Small intestine (tissue), 7 donors: Measurements from ENCODE around the gene CCT8. TPM values are rescaled to one million over a fixed set of nuclear protein-coding genes. Genes with fewer than 3 reads are reported as not detected.
A peak's percentile ranks its signal among the peaks of the same experiment; 100 is the strongest.

ENCODE experiments used
- DNase-seq, 2 donors: peaks; one replicate each; pipeline versions ENCODE4 v3.0.0 to v3.0.0-alpha.2; 2013
- FAIRE-seq: peaks from 2 replicates; lab custom pipeline; 2012; peaks lifted over from hg19 to GRCh38; lab: Jason Lieb, UNC
- H3K27ac ChIP-seq, 3 donors: one replicate each; pipeline ENCODE4 v1.5.1; 2013; ENCODE audit warnings: low read length in 2 of 3, mild to moderate bottlenecking in 2 of 3, control low read depth in 1 of 3, inconsistent platforms in 1 of 3, low read depth in 1 of 3, moderate library complexity in 1 of 3
- H3K27me3 ChIP-seq, 3 donors: one replicate each; pipeline ENCODE4 v1.6.1; 2013; ENCODE audit warnings: low read length in 3 of 3, inconsistent platforms in 1 of 3; ENCODE audit not compliant: control insufficient read depth in 3 of 3, insufficient read depth in 3 of 3
- H3K36me3 ChIP-seq, 3 donors: one replicate each; pipeline ENCODE4 v1.6.1; 2013; ENCODE audit warnings: low read length in 3 of 3, inconsistent platforms in 1 of 3, low read depth in 1 of 3, mild to moderate bottlenecking in 1 of 3, moderate library complexity in 1 of 3; ENCODE audit not compliant: control insufficient read depth in 3 of 3, insufficient read depth in 2 of 3
- H3K4me1 ChIP-seq, 3 donors: one replicate each; pipeline ENCODE4 v1.6.1; 2013; ENCODE audit warnings: low read length in 2 of 3, inconsistent platforms in 1 of 3, low read depth in 1 of 3, mild to moderate bottlenecking in 1 of 3, moderate library complexity in 1 of 3; ENCODE audit not compliant: control insufficient read depth in 3 of 3, insufficient read depth in 2 of 3
- H3K4me3 ChIP-seq, 3 donors: one replicate each; pipeline ENCODE4 v1.5.1; 2013; ENCODE audit warnings: low read length in 3 of 3, control low read depth in 1 of 3, inconsistent platforms in 1 of 3, low read depth in 1 of 3, mild to moderate bottlenecking in 1 of 3, moderate library complexity in 1 of 3
- H3K9me3 ChIP-seq, 2 donors: one replicate each; pipeline ENCODE4 v1.6.1; 2013; ENCODE audit warnings: low read depth in 1 of 2, low read length in 1 of 2; ENCODE audit not compliant: control insufficient read depth in 2 of 2, insufficient read depth in 1 of 2
- WGBS, 3 donors: extraction: QIAGEN DNeasy Blood & Tissue Kit; methylation state at CpG; one replicate each; pipeline ENCODE4 v1.1.7; 2013; 5-methylcytosine and 5-hydroxymethylcytosine counted together
- polyA plus RNA-seq, 4 donors: library from polyadenylated mRNA; stranded (reverse) in 3 of 4; unstranded in 1 of 4; fragments of 200-250 nt in 3 of 4; fragments of 120-200 nt in 1 of 4; gene quantifications; one replicate each; pipeline versions ENCODE4 v1.2.1 to v1.2.3, GENCODE V29; 2013
- donor health status: healthy with polysubstance abuse.
- donor health status: control.
- donor health status: control.
- donor health status: Bipolar disorder and iron deficiency.
- donor health status: healthy.

Gene CCT8
- polyA plus RNA-seq, 4 donors: 89.2 to 221 (median 118) TPM

- no peak for FAIRE-seq
- no peak overlapping the region for H3K4me3 ChIP-seq
- DNase-seq: no peak
These were observed 2.4 kb upstream of the CCT8 start for GRCh38 chr21:29075706-29076466.

DNA sequence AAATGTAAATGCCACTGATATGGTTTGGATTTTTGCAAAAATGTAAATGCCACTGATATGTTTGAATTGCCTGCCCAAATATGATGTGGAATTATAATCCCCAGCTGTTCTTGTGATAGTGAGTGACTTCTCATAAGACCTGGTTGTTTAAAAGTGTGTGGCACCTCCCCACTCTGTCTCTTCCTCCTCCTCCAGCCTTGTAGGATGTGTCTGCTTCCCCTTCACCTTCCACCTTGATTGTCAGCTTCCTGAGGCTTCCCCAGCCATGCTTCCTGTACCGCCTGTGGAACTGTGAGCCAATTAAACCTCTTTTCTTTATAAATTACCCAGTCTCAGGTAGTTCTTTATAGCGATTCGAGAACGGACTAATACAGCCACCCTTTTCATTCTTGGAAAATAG is 1.3 kb upstream of the CCT8 start:
- Histone ChIP-seq H3K4me1 (peaks cover 6 to 15% (median 14%) of the 10 kb centered on the region in 3 donors), H3K4me3 (no peak overlapping the region), H3K9me3 (peaks cover 0 to 6% of the 10 kb centered on the region in 2 donors), H3K27ac (no peak overlapping the region), H3K27me3 (no peaks in the 10 kb centered on the region), H3K36me3 (peaks cover 0 to 3% (median 0%) of the 10 kb centered on the region in 3 donors)
- no peak for DNase-seq
- FAIRE-seq: no peak
- 92 to 97% (median 95%) methylated on average over 4 of the region's 4 CpGs for WGBS, 3 donors

More at GRCh38 chr21:29075706-29076466, 2.4 kb upstream of the CCT8 start:
- peaks cover 0 to 6% of the 10 kb centered on the region in 2 donors for H3K9me3 ChIP-seq
- H3K27me3 ChIP-seq: no peaks in the 10 kb centered on the region
- H3K4me1 ChIP-seq: peaks cover 6 to 14% (median 14%) of the 10 kb centered on the region in 3 donors
- peaks cover 0 to 3% (median 0%) of the 10 kb centered on the region in 3 donors for H3K36me3 ChIP-seq
- H3K27ac ChIP-seq: peak overlapping the region in 2 of 3 donors; percentile 45 to 93
- 91 to 93% (median 91%) methylated on average over 9 of the region's 9 CpGs for WGBS, 3 donors

- no peaks in the 10 kb centered on the region for H3K27me3 ChIP-seq
- WGBS, 3 donors: 3 to 9% (median 7%) methylated on average over 9 of the region's 9 CpGs
- no peak for DNase-seq
- H3K36me3 ChIP-seq: peaks cover 0 to 3% (median 0%) of the 10 kb centered on the region in 3 donors
- H3K4me3 ChIP-seq: peak overlapping the region; percentile 18 to 100 (median 67)
- peak overlapping the region; percentile 88 to 93 (median 90) for H3K27ac ChIP-seq
- peaks cover 0 to 6% of the 10 kb centered on the region in 2 donors for H3K9me3 ChIP-seq
- FAIRE-seq: no peak
- H3K4me1 ChIP-seq: peaks cover 5 to 15% (median 14%) of the 10 kb centered on the region in 3 donors
These were observed 544 bp upstream of the CCT8 start for GRCh38 chr21:29074007-29074376.

DNA sequence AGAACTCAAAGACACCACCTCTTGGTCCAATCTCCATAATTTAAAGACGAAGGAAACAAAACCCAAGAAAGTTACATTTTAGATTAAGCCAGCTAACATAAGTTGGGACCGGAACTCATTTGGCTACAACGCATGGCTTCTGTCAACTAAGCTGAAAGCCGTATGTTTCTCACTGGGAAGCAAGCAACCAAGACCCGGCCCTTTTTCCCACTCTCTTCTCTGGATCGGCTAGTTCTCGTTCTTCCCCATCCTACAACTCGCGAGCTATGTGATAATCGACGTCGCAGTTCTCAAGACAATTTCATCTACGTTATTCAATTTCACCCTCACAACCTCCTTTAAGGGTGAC is 601 bp downstream of the CCT8 start:
- H3K4me1 ChIP-seq: peaks cover 5 to 15% (median 11%) of the 10 kb centered on the region in 3 donors
- peaks cover 0 to 6% of the 10 kb centered on the region in 2 donors for H3K9me3 ChIP-seq
- WGBS, 3 donors: 0 to 1% (median 1%) methylated on average over 13 of the region's 13 CpGs
- peak in 1 of 2 donors; percentile 17 for DNase-seq
- H3K27ac ChIP-seq: peak overlapping the region; percentile 64 to 94 (median 91)
- FAIRE-seq: no peak
- H3K36me3 ChIP-seq: peaks cover 0 to 9% (median 0%) of the 10 kb centered on the region in 3 donors
- H3K27me3 ChIP-seq: no peaks in the 10 kb centered on the region
- peak overlapping the region; percentile 69 to 100 (median 75) for H3K4me3 ChIP-seq

GRCh38 chr21:29064850-29065481 is 8.5 kb downstream of the CCT8 start:
- no peaks in the 10 kb centered on the region for H3K27me3 ChIP-seq
- H3K27ac ChIP-seq: peak overlapping the region in 1 of 3 donors; percentile 50
- 76 to 88% (median 87%) methylated on average over 3 of the region's 3 CpGs for WGBS, 3 donors
- H3K9me3 ChIP-seq: no peaks in the 10 kb centered on the region
- no peaks in the 10 kb centered on the region for H3K4me1 ChIP-seq
- peaks cover 17 to 22% (median 21%) of the 10 kb centered on the region in 3 donors for H3K36me3 ChIP-seq
- DNase-seq: no peak
- no peak overlapping the region for H3K4me3 ChIP-seq
- FAIRE-seq: no peak

GRCh38 chr21:29056538-29057050 is 16.9 kb downstream of the CCT8 start:
- H3K36me3 ChIP-seq: peaks cover 18 to 35% (median 28%) of the 10 kb centered on the region in 3 donors
- H3K9me3 ChIP-seq: no peaks in the 10 kb centered on the region
- no peak overlapping the region for H3K27ac ChIP-seq
- WGBS, 3 donors: 59 to 85% (median 62%) methylated on average over 3 of the region's 3 CpGs
- no peak overlapping the region for H3K4me3 ChIP-seq
- no peaks in the 10 kb centered on the region for H3K27me3 ChIP-seq
- DNase-seq (no peak), FAIRE-seq (no peak)
- no peaks in the 10 kb centered on the region for H3K4me1 ChIP-seq

GRCh38 chr21:29056005-29056404 is 17.4 kb downstream of the CCT8 start:
- Histone ChIP-seq H3K4me1 (no peaks in the 10 kb centered on the region), H3K27ac (no peak overlapping the region), H3K4me3 (no peak overlapping the region), H3K36me3 (peaks cover 16 to 39% (median 31%) of the 10 kb centered on the region in 3 donors), H3K9me3 (no peaks in the 10 kb centered on the region), H3K27me3 (no peaks in the 10 kb centered on the region)
- WGBS, 3 donors: 48 to 68% (median 58%) methylated on average over 1 of the region's 1 CpG
- FAIRE-seq (no peak), DNase-seq (no peak)

- Histone ChIP-seq H3K9me3 (no peaks in the 10 kb centered on the region), H3K4me1 (no peaks in the 10 kb centered on the region), H3K27ac (no peak overlapping the region), H3K4me3 (no peak overlapping the region), H3K36me3 (peaks cover 15 to 39% (median 36%) of the 10 kb centered on the region in 3 donors), H3K27me3 (no peaks in the 10 kb centered on the region)
- no peak for FAIRE-seq
- 91 to 92% (median 92%) methylated on average over 5 of the region's 5 CpGs for WGBS, 3 donors
- no peak for DNase-seq
These were observed 18.4 kb downstream of the CCT8 start for GRCh38 chr21:29055080-29055479.
